ENCODE data around the gene ZNF778.
"Not testable (repeated sequence)": the region's sequence is repeated elsewhere in the genome, so short reads cannot be mapped to it uniquely, and the experiment has no call there.

GRCh38 chr16:89185887-89186592 is 31.5 kb upstream of the ZNF778 start:
- not testable (repeated sequence) for TF ChIP-seq CTCF (IDR thresholded peaks at IDR 0.05); EZH2 (IDR thresholded peaks at IDR 0.05; ENCODE audit: borderline replicate concordance, insufficient read depth, low read depth, low read length, poor library complexity, severe bottlenecking)

All from B cell (primary cell).